ENCODE results near the gene ADAMTS12.

ADAMTS12 gene

DNA sequence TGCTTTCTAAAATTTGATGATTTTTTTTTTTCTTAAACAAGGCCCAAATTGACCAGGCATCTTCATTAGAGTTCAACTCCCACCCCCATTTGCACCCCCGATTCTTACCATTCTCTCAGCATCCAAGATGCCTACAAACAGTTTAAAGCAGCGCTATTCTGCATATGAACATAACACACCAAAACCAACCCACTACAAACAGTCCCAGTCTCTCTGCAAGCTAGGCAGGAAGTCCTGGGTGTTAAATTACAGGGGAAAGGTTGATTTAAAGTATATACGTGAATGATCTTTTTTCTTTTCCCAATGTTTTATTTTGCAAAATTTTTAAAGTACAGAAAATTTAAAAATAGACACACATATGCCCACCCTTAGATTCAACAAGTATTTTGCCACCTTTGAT is 127.0 kb downstream of the ADAMTS12 start:
- DNase-seq, result no peak

DNA sequence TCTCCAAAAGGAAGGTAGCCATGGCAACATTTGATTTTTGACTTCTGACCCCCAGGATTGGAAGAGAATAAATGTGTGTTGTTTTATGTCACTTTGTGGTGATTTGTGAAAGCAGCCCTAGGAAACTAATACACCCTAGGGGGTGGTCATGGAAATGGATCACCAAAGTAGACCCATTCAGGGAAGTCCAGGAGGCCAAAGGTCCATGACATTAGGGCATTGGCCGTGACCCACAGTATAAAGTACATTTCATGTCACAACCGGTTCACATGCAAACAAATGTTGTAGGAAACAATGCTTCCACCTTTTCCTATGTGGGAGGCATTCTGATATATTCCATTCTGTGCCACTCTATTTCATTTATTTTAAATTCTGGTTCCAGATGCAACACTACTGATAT is 128.4 kb downstream of the ADAMTS12 start:
- DNase-seq, result no peak

DNA sequence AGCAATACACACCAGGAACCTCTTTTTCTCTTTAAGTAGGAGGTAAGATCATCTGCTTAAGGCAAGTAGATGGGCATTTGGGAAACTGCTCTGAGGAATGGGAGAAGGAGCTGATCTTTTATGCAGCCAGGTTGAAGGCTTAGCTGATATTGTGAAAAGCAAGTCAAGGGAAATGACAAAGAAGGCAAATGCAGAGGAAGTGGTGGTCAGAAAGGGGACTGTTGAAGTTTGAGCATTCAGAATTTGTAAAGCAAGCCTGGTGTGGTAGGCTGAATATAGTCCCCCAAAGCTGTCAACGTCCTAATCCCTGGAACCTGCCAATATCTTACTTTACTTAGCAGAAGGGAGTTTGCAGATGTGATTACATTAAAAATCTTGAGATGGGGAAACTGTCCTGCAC is 128.9 kb downstream of the ADAMTS12 start:
- DNase-seq, result no peak

DNA sequence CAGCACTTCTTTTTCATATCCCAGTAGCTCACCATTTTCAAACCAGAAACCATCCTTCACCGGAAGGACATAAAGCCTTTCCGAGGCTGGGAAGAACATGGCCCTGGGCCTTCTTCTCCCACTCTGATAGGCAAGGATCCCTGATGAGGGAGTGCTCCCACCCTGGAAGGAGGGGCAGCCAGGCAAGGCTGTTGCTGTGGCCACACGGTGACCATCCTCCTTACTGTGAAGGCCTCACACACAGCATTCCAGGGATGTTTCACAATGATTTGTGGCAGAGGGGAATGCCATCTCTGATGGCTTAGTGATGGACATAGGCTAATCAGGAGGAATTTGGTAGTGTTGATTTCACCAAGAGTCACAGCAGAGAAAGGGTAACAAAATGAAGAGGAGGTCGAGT is 130.7 kb downstream of the ADAMTS12 start:
- no peak for DNase-seq

DNA sequence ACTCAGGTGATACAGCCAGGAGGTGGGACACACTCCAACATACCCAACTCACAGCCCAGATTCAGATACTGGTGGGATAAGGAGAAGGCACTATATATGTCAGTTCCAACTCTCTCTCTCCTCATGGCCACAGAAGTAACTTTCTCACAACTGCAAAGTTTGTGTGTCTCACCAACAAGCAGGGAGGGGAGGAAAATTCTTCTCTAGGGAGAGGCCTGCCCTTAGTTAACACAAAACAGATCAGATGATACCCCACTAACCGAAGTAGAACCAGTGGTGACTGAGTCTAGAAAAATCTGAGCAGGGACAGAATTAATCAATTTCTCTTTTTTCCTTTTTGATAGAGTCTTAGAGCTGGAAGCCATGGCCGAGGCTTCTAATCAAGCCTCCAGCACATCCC is 133.1 kb downstream of the ADAMTS12 start:
- no peak for DNase-seq

DNA sequence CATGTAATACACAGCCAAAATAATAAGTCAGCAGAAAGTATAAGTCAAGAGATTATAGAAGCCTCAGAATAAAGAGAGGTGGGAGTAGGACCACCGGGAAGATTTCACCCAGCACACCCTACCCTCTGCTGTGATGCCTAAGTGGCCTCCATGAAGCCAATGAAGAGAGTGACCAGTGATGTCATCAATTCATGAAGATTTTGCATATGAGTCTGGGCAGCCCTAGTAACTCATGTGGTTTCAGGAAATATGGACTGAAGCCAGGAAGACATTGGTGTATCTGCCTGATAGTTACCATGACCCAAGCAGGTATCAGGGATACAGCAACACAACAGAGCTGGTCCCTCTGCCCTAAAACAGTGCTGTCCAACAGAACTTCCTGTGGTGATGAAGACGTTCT is 135.3 kb downstream of the ADAMTS12 start:
- DNase-seq, result no peak

DNA sequence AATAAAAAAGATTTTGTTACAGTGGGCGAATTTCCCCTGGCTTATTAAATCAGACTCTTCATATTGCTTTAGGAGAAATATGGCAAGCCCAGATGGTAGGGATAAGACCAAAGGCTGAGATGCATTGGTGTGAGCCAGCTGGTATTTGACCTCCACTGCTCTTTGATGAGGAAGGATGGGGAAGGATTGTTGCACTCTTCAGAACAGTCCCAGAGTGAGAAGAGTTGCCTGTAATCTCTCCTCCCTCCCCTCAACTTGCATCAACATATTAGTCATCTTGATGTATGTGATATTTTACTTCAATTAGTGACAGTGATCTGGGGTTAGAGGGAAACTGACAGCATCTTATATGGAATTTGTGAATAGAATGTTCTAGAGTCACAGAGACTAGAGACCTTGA is 136.6 kb downstream of the ADAMTS12 start:
- DNase-seq, result no peak

DNA sequence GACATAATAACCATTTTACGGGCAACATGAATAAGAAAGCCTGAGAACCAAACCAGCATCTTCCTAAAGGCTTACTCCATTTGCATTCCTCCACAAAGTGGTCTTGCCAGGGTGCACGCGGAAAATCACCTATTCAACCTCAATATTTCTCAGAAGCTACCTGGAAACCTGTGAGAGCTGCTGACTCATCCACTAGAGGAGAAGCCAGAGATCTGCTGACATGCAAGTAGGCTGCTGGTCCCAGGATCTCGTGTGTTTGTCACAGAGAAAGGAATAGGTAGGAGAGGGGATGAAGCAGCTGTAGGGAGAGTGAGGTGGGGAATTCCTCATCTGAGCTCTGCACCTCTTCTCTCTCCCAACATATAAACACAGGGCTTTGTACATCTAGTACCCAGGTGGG is 138.1 kb downstream of the ADAMTS12 start:
- DNase-seq, result no peak

DNA sequence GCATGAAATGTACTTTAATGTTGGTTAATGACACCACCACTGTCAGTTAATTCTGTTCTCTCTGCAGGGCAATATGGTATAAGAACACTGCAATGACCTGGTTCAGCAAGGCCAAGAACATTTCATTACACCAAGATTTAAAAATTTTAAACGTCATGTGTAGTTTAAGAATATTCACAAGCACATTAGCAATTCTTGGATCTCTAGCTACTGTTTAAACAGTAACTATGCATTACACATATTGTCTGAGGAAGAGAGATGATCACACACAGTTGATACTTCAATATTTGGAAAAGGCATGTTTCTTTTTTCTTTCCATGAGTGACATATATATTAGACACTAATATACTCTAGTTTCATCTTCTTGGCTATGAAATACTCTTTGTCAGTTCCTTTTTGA is 143.0 kb downstream of the ADAMTS12 start:
- DNase-seq, result no peak

DNA sequence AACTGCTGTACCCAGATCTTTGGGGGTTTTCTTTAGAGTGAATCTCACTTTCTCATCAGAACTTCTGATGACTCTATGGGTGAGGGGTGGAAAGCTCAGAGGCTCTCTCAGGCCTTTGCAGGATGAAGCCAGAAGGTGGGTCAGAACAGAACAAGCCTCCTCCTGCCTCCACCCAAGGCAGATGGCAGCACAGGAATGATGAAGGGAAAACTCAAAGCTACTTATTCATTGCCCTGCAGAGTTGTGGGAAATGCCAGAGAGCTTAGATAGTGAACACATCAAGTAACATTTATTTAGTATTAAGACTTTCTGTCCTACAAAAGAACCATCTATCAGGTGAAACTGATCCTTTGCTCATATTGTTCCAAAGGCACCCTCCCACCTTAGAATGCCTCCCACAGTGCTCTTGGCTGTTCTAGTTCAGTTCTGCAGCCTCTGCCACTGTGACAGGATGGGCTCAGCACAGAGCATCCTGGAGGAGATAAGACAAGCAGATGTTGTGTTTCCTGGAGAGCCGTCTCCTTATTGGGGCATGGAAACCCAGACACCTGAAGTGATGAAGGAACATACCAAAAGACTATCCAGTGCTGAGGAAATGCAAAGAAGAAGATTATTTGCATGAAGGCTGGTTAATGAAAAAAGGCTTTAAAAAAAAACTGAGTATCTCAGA is 146.6 kb downstream of the ADAMTS12 start:
- no peak for DNase-seq

DNA sequence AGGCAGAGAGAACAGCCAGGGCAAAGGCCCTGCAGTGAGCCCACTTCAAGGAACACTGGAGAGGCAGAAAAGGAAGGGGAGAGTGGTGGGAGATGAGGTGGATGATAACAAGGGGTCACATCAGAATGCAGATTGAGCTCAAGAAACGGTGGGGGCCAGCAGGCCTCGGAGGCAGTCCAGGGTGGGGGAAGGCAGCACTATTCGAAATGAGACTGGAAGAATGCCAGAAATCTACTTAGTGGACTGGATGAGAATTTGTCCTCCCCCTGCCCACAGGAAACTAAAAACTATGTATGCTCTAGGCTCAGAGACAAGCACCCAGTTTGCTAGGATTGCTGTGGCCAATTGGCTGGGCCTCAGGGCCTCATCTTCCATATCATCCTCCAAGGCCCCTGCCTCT is 148.7 kb downstream of the ADAMTS12 start:
- DNase-seq, result no peak

DNA sequence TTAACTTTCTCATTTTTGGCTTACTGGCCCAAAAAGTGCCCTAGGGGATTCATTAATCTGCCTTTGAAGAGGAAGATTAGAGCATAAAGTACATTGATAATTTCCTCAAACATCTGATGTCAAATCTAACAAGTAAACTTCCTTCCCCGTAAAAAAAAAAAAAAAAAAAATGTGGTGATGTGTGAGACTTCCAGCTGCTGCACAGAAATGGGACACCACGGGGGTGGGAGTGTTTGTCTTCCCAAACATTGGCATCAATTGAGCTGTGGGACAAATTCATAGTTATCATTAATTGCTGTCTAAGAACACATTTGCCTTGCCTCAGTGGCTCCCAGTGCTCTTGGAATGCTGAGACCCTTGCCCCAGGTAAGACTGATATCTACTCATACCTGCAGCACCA is 149.6 kb downstream of the ADAMTS12 start:
- no peak for DNase-seq

DNA sequence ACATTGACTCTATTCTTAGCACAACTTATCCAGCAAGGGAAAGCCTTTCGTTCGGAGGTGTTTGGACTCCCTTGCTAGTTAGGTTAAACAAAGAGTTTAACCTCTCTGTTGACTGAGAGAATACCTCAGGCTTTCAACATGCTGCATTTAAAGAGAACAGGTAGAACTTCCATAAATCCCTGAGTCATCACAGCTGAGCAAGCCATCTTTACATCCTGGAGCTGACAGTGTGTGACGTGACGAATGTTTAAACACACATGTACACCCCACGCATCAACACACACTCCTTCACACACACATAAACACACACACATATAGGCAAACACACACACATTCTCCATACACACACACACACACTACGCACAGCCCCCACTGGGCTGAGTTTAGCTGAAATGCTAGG is 152.8 kb downstream of the ADAMTS12 start:
- DNase-seq, result no peak

DNA sequence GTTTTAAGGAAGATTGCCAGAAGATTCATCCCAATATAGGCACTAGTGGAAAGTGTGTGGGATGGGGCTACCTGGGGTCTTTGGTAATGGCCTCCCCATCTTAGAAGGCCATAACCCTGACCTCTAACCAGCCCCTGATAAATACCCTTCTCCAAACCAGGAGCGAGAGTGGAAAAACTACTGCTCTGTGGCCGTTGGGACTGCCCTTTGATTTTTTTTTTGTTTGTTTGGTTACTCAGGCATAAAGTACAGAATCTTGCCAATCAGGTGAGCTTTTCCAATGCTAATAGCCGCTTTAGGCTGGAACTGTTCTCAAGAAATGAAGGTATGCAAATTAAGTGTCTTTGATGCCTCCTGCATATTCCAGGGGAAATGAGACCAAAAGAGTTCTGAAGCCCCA is 153.7 kb downstream of the ADAMTS12 start:
- DNase-seq, result no peak

DNA sequence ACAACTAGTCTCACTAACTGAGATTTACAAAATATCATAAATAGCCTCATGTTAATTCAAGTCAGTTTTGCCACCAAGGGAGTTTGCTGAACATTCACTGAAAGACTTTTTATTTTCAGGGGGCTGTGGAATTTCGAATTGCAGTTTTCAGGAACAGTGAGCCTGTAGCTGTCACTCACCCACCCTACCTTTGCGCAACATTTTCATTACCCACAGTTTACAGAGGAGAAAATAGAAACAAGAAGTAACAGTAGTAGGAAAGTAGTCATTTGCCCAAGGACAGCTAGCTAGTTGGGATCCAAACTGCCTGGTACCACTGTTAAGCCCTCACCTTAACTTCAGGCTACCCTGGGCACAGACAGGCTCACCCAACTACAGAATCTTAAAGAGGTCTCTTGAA is 154.1 kb downstream of the ADAMTS12 start:
- DNase-seq, result no peak

DNA sequence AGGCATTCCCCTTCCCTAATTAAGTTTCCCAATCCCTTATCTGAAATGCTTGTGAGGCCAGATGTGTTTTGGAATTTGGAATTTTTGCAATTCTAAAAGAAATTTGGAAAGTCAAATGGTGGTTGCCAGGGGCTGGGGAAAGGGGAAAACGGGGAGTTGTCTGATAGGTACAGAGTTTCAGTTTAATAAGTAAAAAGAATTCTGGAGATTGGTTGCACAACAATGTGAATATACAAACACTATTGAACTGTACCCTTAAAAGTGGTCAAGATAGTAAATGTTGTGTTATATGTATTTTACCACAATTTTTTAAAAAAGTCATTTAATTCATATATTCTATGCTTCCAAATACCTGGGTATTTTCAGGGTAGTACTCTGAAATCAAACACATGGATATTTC is 154.5 kb downstream of the ADAMTS12 start:
- no peak for DNase-seq

DNA sequence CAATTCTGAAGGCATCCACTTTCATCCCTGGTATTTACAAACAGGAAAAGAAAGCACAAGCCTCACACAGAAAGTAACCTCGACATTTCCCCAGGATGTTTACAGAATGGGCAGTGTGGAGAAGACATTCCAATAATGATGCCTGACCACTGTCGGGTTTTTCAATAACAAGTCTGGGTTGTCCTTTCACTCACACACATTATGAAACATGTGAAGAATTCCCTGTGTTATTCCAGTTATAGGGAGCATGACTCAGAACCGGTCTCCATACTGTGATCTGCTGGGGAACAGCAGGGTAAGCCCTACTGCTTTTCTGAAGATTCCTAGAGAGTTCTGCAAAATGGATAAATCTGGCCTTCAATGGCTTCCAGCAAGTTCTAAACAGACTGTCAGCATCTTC is 155.3 kb downstream of the ADAMTS12 start:
- no peak for DNase-seq

DNA sequence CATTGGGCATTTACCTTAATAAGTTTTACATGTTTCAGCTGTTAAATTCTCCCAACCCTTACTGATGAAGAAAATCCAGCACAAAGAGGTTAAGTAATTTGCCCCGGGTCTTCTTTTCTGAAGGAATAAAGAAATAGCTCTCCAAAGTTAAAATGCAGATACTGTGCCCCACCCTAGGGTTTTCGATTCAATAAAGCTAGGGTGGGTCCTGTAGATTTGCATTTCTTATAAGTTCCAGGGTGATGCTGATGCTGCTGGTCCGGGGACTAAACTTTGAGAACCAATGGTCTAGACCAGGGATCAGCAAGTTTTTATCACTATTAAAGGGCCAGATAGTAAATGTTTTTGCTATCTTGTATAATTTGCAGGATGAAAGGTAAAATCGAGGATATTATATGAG is 156.7 kb downstream of the ADAMTS12 start:
- no peak for DNase-seq

DNA sequence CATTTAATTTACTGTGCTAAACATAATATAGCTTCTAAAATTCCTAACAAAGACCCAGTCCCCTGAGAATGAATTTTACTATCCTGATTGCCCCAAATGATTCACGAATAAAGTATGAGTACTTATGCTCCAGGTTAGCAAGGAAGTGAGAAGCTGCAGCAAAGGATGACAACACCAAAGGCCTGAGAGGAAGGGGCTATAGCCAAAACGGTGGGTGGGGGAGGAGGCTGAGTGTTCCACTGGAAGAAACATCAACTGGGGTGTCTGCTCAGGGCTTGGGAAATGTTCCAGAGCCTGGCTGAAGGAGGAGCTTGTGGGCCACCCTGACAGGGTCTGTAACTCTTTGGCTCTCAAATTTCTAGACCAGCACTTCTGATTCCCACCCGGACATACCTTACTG is 157.3 kb downstream of the ADAMTS12 start:
- no peak for DNase-seq

DNA sequence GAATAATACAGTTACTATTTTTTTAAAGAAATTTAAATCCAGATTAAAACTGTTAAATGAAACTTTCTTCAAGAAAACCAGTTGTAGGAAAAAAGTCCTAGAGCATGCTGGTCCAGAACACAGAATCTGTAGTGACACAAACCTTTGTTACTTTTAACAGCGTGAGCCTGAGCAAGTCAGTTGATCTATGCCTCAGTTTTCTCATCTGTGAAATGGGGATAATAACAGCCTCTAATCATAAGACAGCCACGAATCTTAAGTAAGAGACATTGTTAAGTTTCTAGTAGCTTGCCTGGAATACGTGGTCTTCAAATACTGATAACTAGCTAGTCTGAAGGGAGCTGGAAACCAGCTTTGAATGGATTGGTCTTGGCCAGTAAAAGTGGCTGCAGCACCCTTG is 158.6 kb downstream of the ADAMTS12 start:
- no peak for DNase-seq

DNA sequence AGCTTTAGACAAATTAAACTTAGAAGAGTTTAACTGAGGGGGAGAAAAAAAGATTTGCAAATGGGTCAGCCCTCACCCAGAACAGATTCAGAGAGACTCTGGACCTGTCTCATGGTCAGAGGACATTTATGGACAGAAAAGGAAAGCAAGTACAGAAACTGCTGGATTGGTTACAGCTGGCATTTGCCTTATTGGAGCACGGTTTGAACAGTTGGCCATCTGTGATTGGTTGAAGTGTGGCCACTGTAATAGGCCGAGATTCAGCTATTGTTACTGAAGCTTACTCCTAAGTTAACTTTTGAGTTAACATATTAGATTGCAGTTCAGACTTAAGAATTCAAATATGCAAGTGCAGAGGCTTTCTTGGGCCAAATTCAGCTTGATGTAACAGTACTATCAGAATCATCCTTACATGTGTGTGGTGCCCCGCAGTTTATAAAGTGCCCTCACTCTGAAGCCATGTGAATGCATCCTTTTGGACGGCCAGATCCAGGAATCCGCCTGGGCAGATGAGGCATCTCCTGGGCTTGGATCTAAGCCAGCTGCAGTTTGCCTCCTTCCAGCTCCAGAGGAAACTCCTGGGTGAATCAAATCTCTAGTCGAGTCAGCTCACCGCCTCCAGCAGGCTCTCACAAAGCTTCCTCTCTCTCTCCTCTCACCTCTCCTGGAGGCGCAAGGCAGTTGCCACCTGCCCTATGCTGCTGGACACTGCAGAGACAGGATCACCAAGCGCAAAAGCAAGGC is 165.2 kb downstream of the ADAMTS12 start:
- DNase-seq, result no peak

DNA sequence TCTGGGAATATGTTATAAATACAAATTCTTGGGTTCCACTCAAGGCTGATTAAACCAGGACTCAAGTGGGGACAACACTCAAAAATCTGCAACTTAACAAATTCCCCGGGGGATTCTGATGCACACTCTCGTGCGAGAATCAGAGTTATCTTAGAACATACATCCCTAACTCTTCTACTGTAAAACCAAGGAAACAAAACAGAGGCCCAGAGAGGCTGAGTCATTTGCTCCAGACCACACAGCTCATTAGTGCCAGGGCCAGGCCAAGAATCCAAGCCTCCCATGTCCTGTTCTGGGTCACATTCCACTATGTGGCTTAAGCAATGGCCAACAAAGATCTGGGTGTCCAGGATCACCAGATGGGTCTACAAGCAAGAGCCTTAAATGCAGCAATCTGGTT is 166.0 kb downstream of the ADAMTS12 start:
- DNase-seq, result no peak

DNA sequence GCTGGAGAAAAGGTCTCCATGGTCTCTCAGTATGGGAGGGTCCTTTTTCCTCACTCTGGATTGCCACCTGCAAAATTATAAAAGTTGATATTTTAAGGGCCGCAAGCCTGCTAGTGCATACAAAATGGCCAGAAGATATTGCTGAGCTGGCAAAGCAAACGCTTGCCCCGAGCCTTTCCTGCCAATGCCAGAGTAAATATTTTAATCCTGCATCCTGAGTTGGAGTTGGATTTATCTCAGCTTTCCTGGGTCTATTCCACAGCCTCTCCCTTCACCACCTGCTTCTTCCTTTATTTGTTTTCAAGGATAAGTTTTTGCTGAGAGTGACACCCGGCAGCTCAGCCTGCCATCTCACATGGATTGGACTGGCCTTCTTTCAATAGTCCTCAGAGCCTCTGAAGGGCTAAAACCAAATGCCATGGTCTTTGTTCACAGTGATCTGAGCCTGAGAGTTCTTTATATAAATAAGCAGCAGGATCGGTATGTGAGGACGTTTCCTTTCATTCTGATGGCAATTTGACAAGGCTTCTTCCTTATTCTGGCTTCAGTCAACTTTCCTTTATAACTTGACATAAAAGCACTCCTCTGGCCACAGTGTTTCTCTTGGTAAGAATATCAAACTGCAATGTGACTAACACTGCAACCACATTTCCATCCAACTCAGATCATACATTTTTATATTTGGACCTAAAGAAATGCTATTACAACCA is 170.1 kb downstream of the ADAMTS12 start:
- no peak for DNase-seq
